Measurements from ENCODE around the gene PHF19.
A peak's percentile ranks its signal among the peaks of the same experiment; 100 is the strongest.

The PHF19 gene

GRCh38 chr9:120878188-120879130, 1.5 kb upstream of the PHF19 start:
- DNase-seq (ENCODE audit: low read depth), result no peak
- TF ChIP-seq CTCF (IDR thresholded peaks at IDR 0.05; ENCODE audit: low read depth, low read length, missing control alignments), result no peak
- H3K4me3 ChIP-seq (ENCODE audit: low read depth, low read length), result no peak overlapping the region
- in situ Hi-C loops (cut with HindIII; ENCODE audit: low sequenced_read_pairs), result no loop called here

GRCh38 chr9:120877276-120878034, 467 bp upstream of the PHF19 start:
- in situ Hi-C loops (cut with HindIII; ENCODE audit: low sequenced_read_pairs), result no loop called here
- H3K4me3 ChIP-seq (ENCODE audit: low read depth, low read length), result peak overlapping the region; percentile 65
- no peak for TF ChIP-seq CTCF (IDR thresholded peaks at IDR 0.05; ENCODE audit: low read depth, low read length, missing control alignments)
- DNase-seq (ENCODE audit: low read depth), result no peak

DNA sequence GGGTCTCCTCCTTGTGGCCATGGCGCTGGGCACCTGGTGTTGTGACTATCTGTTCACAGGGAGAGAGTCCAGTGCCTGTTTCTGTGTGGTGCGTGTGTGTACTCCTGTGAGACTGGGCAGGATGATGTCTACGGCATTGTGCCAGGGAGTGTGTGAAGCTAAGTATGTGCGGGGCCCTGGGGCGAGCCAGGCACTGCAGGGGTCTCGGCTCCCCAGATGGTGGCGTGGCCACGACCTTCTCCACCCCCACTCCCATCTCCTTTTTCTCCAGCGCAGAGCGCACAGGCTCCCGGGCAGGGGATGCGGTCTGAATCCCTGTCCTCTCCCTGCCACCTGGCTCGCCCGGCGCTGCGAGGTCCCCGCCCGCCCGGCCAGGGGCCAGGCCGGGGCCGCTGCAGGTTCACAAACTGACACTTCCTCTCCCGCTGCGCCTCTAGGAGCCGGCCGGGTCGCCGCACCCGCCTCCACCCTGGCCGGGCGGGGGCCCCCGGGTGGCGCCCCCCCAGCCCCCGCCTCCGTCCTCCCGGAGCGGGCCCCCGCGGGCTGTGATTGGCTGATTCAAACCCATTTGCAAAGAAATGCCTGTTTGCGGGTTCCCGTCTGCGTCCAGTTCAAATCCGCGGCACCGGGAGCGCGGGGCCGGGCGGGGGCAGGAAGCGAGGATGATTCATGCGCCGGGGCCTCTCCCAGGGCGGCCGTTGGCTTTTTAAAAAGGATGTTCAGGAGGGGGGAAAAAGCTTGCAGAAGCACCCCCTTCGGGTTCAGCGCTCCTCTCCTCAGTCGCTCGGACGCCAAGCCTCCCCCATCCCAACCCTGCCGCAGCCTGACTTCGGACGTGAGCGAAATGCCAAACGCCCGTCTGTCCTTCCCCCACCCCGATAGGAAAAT, 790 bp downstream of the PHF19 start:
- DNase-seq (ENCODE audit: low read depth), result peak; percentile 38
- in situ Hi-C loops (cut with HindIII; ENCODE audit: low sequenced_read_pairs), result no loop called here
- H3K4me3 ChIP-seq (ENCODE audit: low read depth, low read length), result peak overlapping the region; percentile 65
- no peak for TF ChIP-seq CTCF (IDR thresholded peaks at IDR 0.05; ENCODE audit: low read depth, low read length, missing control alignments)

DNA sequence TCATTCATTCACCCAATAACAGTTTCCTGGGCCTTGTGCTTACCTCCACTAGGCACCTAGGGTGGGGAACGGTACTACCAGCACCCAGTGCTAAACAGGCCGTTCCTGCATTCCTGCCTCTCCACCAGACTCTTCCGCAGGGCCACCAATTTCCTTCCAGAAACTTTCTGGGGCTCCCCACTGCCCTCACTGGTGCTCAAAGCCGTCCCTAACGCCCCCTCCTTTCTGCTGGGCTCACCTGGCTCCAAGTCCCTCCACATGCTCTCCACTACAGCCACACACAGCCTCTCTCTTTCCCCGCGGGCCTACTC, 1.4 kb downstream of the PHF19 start:
- TF ChIP-seq CTCF (IDR thresholded peaks at IDR 0.05; ENCODE audit: low read depth, low read length, missing control alignments), result no peak
- in situ Hi-C loops (cut with HindIII; ENCODE audit: low sequenced_read_pairs), result no loop called here
- no peak for DNase-seq (ENCODE audit: low read depth)
- peak overlapping the region; percentile 65 for H3K4me3 ChIP-seq (ENCODE audit: low read depth, low read length)

GRCh38 chr9:120875195-120875565, 1.8 kb downstream of the PHF19 start:
- no peak overlapping the region for H3K4me3 ChIP-seq (ENCODE audit: low read depth, low read length)
- in situ Hi-C loops (cut with HindIII; ENCODE audit: low sequenced_read_pairs), result no loop called here
- no peak for TF ChIP-seq CTCF (IDR thresholded peaks at IDR 0.05; ENCODE audit: low read depth, low read length, missing control alignments)
- no peak for DNase-seq (ENCODE audit: low read depth)

Measured in astrocyte of the cerebellum (primary cell).